HG02798 (cell line): ENCODE measurements around the gene NUP98.

ENCODE experiments used
- ATAC-seq: cut with Tn5 transposase; IDR thresholded peaks from one replicate; pipeline ENCODE4 v1.9.1; 2021; ENCODE audit warnings: mild to moderate bottlenecking; ENCODE audit not compliant: unreplicated experiment, poor library complexity

Gene NUP98

DNA sequence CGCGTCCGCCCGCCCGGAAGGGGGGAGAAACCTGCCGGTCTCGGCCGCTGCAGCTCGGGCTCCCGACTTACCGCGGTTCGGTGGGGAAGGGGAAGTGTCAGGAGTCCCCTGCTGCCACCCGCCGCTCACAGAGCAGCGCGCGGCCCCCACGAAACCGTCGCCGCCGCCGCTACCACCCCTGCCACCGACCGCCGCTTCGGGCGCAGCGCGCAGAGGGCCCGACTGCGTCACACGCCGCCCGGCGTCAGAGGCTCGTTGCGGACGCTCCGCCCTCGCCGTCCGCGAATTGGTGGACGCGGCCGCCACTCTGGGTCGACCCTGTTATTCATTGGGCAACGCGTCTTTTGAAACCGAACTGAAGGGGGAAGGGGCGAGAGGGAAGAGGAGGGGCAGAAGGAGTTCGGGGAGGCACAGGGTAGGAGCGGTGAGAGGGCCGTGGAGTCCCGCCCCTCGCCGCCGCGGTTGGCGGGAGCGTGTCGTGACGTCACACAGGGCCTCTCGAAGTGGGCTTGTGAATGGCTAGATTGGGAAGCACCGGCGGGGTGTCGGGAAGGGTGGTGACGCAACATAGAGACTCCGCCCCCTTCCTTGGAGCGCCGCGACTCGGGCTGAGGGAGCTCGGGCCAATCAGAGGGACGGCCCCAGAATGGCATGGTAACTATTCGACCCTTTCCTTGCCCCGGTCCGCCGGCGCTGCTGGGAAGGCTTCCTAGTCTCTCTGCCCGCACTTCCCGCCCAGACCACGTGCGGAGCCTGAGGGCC is at the start of gene NUP98:
TSS of gene NUP98 (minus strand) at position 226 of the 762 bp plus-strand sequence. CDS start 15,437 bp downstream, outside the sequence.
- peak; percentile 92 for ATAC-seq

DNA sequence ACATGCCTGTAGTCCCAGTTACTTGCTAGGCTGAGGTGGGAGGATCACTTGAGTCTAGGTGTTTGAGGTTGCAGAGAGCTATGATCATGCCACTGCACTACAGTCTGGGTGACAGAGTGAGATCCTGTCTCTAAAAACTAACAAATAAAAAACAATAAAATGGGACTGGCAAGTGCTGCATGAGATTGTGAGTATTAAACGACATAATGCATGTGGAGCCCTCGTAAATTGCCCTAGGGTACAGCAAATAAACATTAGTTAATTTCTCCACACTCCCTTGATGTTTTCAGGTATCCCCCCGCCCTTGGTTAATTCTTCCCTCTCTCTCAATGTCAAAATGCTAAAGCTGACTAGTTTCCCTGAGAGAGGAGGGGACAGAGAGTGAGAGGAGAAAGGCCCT is 48.3 kb upstream of the NUP98 start:
- ATAC-seq = no peak

DNA sequence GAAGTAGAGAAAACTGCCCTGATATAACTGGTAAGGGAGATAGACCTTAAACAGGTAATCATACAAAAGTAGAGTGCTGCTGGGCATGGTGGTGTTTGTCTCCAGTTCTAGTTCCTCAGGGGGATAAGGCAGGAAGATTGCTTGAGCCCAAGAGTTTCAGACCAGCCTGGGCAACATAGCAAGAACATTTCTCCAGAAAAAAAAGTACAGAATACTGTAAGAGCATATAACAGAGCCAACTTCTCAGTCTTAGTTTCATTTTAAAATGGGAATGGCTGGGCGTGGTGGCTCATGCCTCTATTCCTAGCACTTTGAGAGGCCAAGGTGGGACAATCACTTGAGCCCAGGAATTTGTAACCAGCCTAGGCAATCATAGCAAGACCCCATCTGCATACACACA is 47.9 kb upstream of the NUP98 start:
- ATAC-seq = no peak

DNA sequence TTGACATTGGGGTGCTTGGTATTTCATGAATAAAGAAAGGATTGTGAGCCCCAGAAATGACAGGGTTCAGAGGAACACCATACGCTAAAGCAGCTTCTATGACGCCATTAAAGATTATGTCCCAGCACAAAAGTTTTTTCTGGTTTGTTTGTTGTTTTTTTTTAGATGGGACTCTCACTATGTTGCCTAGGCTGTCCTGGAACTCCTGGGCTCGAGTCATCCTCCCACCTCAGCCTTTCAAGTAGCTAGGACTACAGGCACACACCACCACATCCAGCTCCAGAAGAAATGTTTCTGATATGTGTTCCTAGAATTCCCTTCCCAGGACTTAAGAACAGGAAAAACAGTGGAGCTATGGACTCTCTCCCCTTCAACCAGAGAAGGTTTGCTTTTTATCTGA is 46.0 kb upstream of the NUP98 start:
- ATAC-seq = no peak

DNA sequence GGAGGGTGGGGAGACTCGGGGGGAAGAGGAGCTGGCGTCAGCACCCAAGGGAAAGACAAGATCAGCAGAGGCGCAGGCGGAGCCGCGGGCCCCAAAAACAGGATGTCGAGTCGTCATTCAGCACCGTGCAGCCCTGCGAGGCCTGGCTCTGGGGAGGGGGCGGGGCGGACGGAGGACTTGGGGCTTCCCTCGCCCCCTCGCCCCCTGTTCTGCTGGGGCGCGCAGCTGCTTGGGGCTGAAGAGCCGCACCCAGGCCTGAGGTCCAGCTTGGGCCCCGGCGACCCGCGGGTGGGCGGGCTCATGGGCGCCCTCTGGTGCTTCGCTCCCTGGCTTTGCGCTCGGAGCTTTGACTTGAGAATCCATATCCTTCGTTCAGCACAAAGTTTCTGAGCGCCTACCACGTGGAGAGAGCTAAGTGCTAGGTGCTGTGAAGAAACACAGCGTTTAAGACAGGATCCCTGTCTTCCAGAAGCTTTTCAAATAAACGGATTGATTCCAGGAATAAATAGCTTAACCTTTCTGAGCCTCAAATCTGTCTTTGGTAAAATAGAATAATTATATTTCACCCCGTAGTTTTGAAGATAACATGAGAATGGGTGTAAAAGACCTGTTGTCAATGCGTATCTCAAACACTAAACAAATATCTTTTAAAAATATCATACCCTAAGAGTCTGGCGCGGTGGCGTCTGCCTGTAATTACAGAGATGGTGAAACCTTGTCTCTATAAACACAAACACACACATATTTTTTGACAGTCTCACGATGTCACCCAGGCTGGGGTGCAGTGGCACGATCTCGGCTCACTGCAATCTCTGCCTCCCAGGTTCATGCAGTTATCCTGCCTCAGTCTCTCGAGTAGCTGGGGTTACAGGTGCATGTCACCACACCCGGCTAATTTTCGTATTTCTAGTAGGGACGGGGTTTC is 44.3 kb upstream of the NUP98 start:
- peak; percentile 66 for ATAC-seq

DNA sequence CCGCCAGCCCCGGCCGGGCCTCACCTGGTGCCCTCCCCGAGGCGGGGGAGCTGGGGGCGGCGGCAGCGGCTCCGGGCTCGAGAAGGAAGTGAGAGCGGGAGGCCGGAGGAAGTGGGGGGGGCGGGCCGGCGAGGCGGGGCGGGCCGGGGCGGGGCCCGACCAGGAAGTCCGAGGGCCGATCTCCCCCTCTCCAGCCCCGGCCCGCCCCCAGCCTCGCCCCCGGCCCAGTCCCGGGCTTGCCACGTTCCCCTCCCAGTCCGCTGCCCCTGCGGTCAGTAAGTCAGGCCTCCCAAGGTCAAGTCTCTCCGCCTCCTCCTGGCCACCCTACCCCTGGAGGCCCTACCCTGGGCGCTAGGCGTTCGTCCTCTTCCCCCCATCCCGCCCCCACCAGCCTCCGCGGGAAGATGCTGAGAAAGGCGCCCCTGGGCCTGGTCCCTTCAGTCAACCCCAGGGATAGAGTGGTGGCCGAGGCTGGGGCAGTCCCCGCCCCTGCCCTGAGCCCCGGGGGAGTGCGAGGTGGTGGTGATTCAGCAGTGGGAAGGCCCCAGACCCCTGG is 43.6 kb upstream of the NUP98 start, which contains the start of gene RHOG:
TSS of gene RHOG (minus strand) at position 90 of the 556 bp plus-strand sequence. CDS start 12,821 bp downstream, outside the sequence.
- peak; percentile 49 for ATAC-seq

DNA sequence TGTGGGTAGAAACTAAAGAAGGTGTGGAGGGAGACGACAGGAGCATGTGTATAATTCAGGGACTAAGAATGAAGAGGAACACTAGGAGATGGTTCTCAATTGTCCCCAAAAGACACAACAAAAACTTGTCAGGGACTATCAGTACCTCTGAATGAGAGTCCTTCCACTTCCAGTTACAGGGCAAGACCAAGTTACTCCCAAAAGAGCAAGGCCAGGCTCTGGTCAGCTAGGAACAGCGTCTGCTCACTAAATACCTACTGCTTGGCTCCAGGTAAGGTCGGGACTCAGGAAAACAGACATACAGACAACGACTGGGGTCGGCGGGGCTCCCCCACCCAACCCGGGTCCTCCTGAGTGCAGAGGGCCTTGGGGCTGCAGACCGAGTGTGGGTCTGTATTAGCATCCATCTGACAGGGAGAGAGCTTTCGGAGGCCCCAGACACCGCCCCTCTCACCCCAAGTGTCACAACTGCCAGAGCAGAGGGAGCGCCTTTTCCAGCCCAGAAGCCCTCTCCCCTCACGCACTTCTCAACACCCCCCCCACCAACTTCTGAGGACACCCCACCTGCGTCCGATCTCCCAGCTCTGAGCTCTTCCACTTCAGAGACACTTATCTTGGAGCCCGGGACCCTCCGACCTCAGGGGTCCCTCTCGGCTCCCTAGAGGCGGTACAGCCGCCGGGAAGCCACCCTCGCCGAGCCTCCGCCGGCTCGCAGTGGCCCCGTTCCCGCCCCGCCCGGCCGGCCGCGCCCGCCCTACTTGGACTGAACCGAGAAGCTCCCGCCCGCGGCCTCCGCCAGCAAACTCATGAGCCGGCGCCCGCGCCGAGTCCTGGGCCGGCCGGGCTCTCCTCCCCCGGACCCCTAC is 42.9 kb upstream of the NUP98 start:
- ATAC-seq = no peak

DNA sequence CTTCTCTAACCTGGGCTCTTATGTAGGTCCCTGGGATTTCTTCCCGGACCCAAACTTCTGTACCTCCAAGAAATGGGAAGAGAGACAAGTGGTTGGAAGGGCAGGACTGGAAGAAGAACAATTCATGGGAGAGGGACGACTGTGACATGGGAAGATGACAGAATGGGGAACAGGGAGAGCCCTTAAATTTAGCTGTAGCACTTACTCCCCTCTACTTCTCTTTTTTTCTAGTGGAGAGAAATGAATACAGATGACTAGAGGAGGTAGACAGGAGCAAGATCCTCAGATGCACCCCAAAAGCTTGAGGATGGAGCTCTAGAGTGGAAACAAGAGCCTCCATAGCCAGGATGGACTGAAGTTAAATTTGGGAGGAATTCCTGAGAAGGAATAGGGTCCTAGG is 41.1 kb upstream of the NUP98 start:
- no peak for ATAC-seq

DNA sequence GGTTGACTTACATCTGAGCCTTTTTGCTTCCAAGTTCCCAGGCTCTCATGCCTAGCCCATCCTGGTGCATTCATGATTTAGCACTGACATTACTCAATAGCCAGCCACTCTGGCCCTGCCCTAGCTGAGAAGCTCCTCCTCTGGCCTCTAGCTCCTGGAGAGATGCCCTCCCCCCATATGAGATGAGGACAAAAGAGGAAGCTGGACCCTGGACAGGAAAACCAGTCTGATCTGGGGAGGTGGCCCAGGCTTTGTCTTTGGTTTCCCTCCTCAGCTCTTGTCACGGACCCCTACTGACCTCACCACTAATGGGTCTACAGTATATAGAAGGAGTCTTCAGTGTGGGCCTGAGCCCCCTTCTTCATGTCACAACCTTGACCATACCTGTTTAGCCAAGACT is 40.4 kb upstream of the NUP98 start:
- no peak for ATAC-seq

DNA sequence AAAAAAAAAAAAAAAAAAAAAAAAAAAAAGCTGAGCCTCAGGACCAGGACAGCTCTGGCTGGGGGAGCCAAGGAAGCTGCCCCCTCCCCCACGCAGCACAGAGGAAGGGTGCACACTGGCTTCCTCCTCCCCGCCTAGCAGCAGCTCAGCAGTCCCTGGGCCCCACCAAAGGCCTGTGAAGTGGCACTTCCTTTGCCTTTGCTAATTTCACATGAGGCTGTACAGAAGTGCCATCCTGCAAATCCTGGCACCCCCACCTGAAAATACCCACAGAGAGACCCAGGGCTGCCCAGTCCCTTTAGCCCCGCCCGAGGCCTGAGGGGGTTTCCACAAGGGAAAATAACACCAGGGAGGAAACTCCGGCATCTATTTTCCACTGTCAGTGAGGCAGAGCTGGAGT is 39.5 kb upstream of the NUP98 start:
- no peak for ATAC-seq

DNA sequence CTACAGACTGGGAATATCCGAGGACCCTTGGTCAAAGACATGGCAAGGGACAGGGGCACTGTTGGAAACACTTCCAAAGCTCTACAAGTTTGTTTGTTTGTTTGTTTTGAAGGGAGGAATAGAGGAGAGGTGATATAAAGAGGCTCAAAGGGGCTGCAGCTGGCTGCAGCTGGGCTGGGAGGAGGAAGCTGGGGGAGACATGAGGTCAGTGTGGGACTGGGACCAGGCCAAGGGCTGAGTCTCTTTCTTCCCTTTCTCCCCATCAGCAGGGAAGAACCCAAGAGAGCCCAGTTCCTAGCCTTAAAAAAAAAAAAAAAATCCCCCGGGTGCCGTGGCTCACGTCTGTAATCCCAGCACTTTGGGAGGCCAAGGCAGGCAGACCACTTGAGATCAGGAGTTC is 38.4 kb upstream of the NUP98 start:
- no peak for ATAC-seq

DNA sequence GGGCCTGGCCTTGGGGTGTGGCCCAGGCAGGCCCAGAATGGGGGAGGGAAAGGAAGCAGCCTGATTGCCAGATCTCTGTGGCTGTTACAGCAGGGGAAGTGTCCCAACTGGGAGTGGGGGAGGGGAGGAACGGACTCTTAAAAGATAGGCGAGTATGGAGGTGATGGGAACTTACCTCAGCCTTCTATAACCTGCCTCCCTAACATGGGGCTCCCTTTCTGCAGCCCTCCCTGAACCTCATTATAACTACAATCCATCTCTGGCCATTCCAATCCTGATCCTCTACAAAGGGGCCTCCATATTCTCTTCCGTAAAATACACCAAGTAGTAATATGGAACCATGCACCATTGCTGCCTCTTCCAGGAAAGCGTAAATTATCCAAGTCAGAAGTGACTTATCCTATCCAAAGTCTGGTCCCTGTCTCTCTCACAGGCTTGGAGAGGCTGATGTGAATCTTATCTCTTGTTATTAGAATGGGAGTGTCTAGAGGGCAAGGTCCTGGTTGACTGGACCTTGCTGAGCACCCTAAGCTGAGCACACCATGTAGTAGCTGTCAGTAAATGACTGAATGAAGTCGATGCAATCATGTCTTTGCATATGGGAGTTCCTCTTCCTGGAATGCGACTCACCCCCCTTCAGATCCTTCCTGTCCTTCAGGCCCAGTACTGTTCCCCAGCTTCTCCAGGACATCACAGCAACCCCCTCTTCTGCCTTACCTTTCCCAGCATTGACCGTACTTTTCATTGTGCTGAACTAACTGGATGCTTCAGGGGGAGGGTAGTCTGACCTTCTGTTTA is 37.5 kb upstream of the NUP98 start:
- no peak for ATAC-seq

DNA sequence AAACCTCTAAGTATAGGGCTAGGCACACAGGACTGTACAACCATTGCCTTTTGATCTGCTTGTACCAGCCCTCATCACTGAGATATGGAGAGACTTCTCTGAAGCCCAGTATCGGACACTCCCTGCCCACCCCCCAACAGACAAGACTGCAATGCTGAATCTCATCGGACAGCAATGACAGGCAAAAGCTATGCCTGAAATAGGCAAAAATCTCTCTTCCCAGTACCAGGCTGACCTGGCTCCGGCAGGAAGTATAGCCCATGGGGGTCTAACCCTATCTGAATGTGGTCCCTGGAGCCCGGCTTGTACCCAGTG is 37.0 kb upstream of the NUP98 start:
- ATAC-seq = no peak

DNA sequence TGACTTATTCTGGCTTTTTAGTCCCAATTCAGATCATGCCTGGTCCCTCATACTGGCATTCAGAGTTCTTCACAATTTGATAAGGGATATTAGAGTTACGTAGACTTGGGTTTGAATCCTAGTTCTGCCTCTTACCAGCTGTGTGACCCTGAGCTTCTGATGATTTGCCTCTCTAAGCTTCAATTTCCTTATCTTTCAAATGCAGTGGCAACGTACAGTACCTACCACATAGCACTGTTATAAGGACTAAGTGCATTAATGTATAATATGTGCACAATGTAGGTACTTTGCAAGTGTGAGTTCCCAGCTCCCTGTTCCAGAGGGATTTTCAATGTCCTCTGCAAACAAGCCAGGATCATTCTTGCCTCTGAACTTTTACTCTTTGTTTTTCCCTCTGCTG is 36.1 kb upstream of the NUP98 start:
- ATAC-seq = no peak

DNA sequence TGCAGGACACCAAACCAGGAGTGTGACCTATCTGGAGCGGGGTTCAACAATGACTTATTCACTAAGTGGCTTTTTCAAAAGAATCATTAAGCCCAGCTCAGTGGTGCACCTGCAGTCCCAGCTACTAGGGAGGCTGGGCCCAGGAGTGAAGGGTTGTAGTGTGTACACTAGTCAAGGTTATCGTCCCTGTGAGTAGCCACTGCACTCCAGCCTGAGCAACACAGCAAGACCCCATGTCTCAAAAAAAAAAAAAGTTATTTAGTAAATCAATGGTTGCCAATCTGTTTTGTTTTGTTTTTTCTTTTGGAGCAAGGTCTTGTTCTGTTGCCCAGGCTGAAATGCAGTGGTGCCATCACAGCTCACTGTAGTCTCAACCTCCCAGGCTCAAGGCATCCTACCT is 35.5 kb upstream of the NUP98 start:
- ATAC-seq = no peak

DNA sequence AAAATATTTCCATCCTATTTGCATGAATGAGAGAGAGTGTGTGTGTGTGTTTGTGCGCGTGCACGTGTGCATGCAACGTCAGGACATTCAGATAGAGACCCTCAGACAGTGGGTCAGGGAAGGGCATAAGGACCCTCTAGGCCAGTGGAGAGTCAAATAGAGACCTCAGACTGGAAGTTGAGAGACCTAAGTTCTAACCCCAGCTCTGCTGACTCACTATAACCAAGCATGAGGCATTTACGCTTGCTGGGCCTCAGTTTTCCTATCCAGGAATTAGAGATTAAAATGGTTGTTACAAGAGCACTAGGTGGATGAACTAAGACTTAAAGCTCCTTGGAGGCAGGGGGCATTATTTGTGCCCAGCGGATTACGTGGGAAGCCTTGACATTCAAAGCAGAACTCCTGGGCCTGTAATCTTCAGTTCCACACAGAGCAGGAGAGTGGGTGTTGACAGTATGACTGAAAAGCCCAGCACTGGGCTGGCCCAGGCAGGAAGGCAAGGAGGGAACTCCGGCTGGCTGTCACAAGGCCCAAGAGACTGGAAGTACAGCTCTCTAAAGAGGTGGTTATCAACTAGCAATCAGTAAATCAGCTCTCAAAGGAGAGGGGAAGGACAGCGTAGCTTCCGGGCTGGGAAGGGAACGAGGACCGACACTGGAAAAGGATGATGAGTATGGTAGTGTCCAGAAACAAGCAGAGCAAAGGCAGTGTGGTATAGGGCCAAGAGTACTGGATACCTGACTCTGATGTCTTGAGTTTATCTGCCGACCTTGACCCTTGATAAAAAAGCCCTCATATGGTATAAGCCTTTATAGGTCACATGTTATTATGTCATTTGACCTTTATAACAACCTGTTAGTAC is 34.3 kb upstream of the NUP98 start:
- ATAC-seq = no peak

DNA sequence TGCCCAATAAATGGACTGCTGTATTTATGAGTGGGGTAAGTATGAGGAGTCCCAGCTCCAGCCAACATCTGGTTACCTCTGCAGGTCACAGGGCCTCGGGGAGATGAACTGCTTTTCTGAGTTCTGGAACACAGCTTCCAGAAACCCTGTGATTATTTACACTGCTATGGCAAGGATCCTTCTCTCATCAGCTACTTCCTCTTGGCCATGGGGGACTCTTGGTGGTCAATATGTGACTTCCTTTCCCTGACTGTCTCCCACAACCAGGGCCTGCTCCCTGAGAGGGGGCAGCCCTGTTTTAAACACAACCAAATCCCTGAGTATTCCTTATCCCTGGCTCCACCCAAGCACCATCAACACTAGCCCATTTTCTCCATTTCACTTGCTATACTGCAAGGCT is 33.4 kb upstream of the NUP98 start:
- no peak for ATAC-seq

DNA sequence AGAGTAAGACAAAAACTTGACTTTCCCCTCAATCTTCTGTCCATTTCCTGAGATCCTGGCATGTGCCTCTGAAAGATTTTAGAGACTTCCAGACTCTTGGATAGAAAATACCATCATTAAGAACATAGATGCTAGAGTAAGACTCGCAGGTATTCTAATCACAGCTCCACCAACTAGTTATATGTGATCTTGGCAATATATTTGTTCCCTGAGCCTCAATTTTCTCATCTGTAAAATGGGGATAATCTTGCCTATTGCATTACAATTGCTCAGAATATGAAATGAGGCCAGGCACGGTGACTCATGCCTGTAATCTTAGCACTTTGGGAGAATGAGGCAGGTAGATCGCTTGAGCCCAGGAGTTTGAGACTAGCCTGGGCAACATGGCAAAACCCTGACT is 32.7 kb upstream of the NUP98 start:
- no peak for ATAC-seq
